Spleen (tissue), 11 donors: ENCODE measurements around the gene CMYA5. TPM values are rescaled to one million over a fixed set of nuclear protein-coding genes. Genes with fewer than 3 reads are reported as not detected.

Experiments used
- DNase-seq: peaks from one replicate; pipeline ENCODE4 v3.0.0-alpha.2; 2020
- H3K27ac ChIP-seq, 8 donors: fragments of 200-600 bp; sonication (generic) in 7 of 8; 1 replicate in 4 of 8; 2 replicates in 4 of 8; pipeline versions ENCODE4 v1.5.0 to v1.8.0; 2016 to 2021; ENCODE audit warnings: inconsistent platforms in 4 of 8, mild to moderate bottlenecking in 4 of 8, moderate library complexity in 1 of 8
- H3K27me3 ChIP-seq, 7 donors: fragments of 200-600 bp; sonication (generic) in 6 of 7; replicated peaks in 1 of 7; 1 replicate in 4 of 7; 2 replicates in 3 of 7; pipeline versions ENCODE4 v1.5.0 to v1.8.0; 2016 to 2021; ENCODE audit warnings: inconsistent platforms in 3 of 7, mild to moderate bottlenecking in 1 of 7
- H3K36me3 ChIP-seq, 6 donors: fragments of 200-600 bp; sonication (generic) in 5 of 6; 1 replicate in 4 of 6; 2 replicates in 2 of 6; pipeline versions ENCODE4 v1.5.0 to v1.8.0; 2016 to 2021; ENCODE audit warnings: inconsistent platforms in 2 of 6
- H3K4me1 ChIP-seq, 6 donors: fragments of 200-600 bp; sonication (generic) in 5 of 6; 1 replicate in 3 of 6; 2 replicates in 3 of 6; pipeline versions ENCODE4 v1.5.0 to v1.8.0; 2016 to 2021; ENCODE audit warnings: inconsistent platforms in 3 of 6
- H3K4me3 ChIP-seq, 8 donors: fragments of 200-600 bp; sonication (generic) in 7 of 8; 1 replicate in 4 of 8; 2 replicates in 4 of 8; pipeline versions ENCODE4 v1.5.0 to v1.8.0; 2016 to 2021; ENCODE audit warnings: inconsistent platforms in 4 of 8, mild to moderate bottlenecking in 4 of 8, moderate library complexity in 2 of 8
- H3K9me3 ChIP-seq, 8 donors: fragments of 200-600 bp; sonication (generic) in 7 of 8; 1 replicate in 4 of 8; 2 replicates in 4 of 8; pipeline versions ENCODE4 v1.5.0 to v1.8.0; 2016 to 2021; ENCODE audit warnings: inconsistent platforms in 4 of 8
- POLR2A ChIP-seq, 3 donors: fragments of 450-650 bp; IDR thresholded peaks; one replicate each; pipeline ENCODE4 v1.5.1; 2017; ENCODE audit warnings: antibody characterized with exemption in 3 of 3, mild to moderate bottlenecking in 1 of 3
- POLR2AphosphoS5 ChIP-seq, 3 donors: sonication (generic); formaldehyde crosslinking; IDR thresholded peaks; one replicate each; pipeline ENCODE4 v1.5.1; 2017; ENCODE audit warnings: antibody characterized with exemption in 3 of 3
- WGBS, 5 donors: extraction: QIAGEN DNeasy Blood & Tissue Kit in 3 of 5; methylation state at CpG; one replicate each; pipeline versions ENCODE4 v1.1.5 to v1.1.7; 2013 to 2018; 5-methylcytosine and 5-hydroxymethylcytosine counted together
- intact Hi-C: fragments of 100-400 bp; cut with DNase I; formaldehyde crosslinking; loops from one replicate; pipeline ENCODE4 v1.15.0; 2023; ENCODE audit warnings: low total_unique reads
- polyA plus RNA-seq, 3 donors: library from polyadenylated mRNA; stranded (reverse); fragments of 200-250 nt; gene quantifications; one replicate each; pipeline ENCODE4 v1.2.1, GENCODE V29; 2013
- total RNA-seq, 7 donors: library from RNA; depleted of rRNA in 3 of 7; stranded (reverse); fragments of >200 nt in 3 of 7; fragmentation: NEBNext Ultra II Directional in 4 of 7; extraction: Animal tissue kit (Norgen Biotek cat#: 25700) in 4 of 7; gene quantifications; one replicate each; pipeline versions ENCODE4 v1.1.0 to v1.2.1, GENCODE V29; 2016 to 2021
- TF ChIP-seq, protein P1 (sequence below), 11 experiments: fragments of 200-600 bp in 7 of 11; fragments of 450-650 bp in 4 of 11; sonication (generic) in 4 of 11; IDR thresholded peaks in 8 of 11; conservative IDR thresholded peaks in 3 of 11; 1 replicate in 7 of 11; 2 replicates in 4 of 11; pipeline versions ENCODE4 v1.4.0 to v1.8.0; 2016 to 2021; ENCODE audit warnings: antibody characterized with exemption in 11 of 11, inconsistent platforms in 4 of 11, mild to moderate bottlenecking in 1 of 11
- donor health status: healthy with polysubstance abuse.
- donor health status: DM: no; HTN: no; CAD: no; lungs with moderate emphysema.
- donor health status: DM: no; HTN: no; CAD: no.
- donor health status: Bipolar disorder and iron deficiency.
- donor health status: healthy.
- donor health status: DM: no; HTN: no; CAD: no.
- donor health status: DM: yes; HTN: yes; CAD: no.

CMYA5 gene
- total and polyA plus RNA-seq, 10 donors, result 0.13 to 0.85 (median 0.28) TPM

DNA sequence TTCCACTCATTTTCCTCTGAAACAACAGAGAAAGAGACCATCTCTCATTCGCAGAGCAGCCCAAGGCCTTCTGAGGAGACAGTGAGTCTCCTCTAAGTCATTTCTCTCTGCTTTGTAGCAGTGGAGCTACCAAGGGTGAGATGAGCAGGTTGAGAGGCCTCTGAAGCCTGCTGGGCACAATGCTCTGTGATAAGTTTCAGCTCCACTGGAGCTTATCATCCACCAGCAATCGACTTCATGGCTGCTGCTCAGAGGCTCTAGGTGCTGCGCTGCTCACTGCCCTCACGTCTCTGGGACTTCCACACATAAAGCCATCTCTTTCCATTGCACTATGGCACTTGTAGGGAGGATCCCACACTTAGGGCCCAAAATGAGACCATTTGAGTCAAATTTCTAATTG, 96.3 kb downstream of the CMYA5 start:
- Histone ChIP-seq H3K9me3 (peaks cover 0 to 4% (median 0%) of the 10 kb centered on the region in 8 donors), H3K4me1 (no peaks in the 10 kb centered on the region), H3K27ac (no peak overlapping the region), H3K4me3 (no peak overlapping the region), H3K36me3 (no peaks in the 10 kb centered on the region), H3K27me3 (no peaks in the 10 kb centered on the region)
- DNase-seq, result no peak
- 84 to 91% (median 87%) methylated on average over 4 of the region's 4 CpGs for WGBS, 5 donors
- TF ChIP-seq, protein P1, sequence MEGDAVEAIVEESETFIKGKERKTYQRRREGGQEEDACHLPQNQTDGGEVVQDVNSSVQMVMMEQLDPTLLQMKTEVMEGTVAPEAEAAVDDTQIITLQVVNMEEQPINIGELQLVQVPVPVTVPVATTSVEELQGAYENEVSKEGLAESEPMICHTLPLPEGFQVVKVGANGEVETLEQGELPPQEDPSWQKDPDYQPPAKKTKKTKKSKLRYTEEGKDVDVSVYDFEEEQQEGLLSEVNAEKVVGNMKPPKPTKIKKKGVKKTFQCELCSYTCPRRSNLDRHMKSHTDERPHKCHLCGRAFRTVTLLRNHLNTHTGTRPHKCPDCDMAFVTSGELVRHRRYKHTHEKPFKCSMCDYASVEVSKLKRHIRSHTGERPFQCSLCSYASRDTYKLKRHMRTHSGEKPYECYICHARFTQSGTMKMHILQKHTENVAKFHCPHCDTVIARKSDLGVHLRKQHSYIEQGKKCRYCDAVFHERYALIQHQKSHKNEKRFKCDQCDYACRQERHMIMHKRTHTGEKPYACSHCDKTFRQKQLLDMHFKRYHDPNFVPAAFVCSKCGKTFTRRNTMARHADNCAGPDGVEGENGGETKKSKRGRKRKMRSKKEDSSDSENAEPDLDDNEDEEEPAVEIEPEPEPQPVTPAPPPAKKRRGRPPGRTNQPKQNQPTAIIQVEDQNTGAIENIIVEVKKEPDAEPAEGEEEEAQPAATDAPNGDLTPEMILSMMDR (IDR thresholded peaks at IDR 0.05 in 8 of 11, conservative IDR thresholded peaks at IDR 0.05 in 3 of 11), result no peak
- TF ChIP-seq POLR2A (IDR thresholded peaks at IDR 0.05), result no peak
- TF ChIP-seq POLR2AphosphoS5 (IDR thresholded peaks at IDR 0.05), result no peak
- intact Hi-C loops, result no loop called here

DNA sequence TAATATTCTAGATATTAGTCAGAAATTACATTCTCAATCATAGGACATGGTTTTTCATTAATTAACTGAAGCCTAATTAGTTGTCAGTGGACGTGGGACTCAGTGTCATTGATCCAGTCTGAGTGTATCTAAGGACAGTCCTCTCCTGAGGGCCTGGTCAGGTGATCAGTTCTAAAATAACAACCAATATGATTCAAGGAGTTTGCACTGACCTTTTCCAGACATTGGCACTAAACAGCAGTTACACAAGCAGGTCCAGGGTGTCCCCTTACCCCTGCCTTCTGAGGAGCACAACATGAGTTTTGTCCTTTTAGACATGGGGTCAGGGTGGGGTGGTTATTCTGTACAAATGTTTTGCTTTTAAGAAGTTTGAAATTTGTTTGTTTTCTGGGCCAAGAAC, 97.8 kb downstream of the CMYA5 start:
- Histone ChIP-seq H3K4me3 (no peak overlapping the region), H3K36me3 (no peaks in the 10 kb centered on the region), H3K9me3 (peaks cover 0 to 4% (median 0%) of the 10 kb centered on the region in 8 donors), H3K27ac (no peak overlapping the region), H3K27me3 (no peaks in the 10 kb centered on the region), H3K4me1 (no peaks in the 10 kb centered on the region)
- no peak for TF ChIP-seq POLR2AphosphoS5 (IDR thresholded peaks at IDR 0.05)
- TF ChIP-seq, protein P1 (IDR thresholded peaks at IDR 0.05 in 8 of 11, conservative IDR thresholded peaks at IDR 0.05 in 3 of 11), result no peak
- no peak for TF ChIP-seq POLR2A (IDR thresholded peaks at IDR 0.05)
- DNase-seq, result no peak
- WGBS, 5 donors, result 63 to 89% (median 71%) methylated on average over 1 of the region's 1 CpG
- intact Hi-C loops, result no loop called here

DNA sequence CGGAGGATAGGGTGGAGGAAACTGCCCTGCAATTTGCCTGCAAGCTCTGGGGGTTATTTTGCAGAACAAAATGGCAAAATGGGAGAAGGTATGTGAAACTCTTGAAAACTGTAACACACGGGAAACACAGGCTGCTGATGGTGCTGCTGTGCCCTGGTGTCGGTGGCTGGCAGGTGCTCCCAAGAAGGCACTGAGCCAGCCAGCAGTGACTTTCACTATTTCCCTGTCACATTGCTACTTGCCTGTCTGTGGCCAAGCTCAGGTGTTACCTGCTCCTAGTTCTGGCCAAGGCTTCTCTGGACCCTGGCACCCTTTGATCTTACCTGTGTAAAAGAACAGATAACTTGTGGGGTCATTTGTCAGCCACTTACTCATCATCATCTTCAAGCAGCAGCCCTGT, 102.2 kb downstream of the CMYA5 start:
- no peaks in the 10 kb centered on the region for H3K27me3 ChIP-seq
- no peak overlapping the region for H3K4me3 ChIP-seq
- no peaks in the 10 kb centered on the region for H3K4me1 ChIP-seq
- no peak overlapping the region for H3K27ac ChIP-seq
- TF ChIP-seq POLR2A (IDR thresholded peaks at IDR 0.05) (no peak), POLR2AphosphoS5 (IDR thresholded peaks at IDR 0.05) (no peak)
- TF ChIP-seq, protein P1 (IDR thresholded peaks at IDR 0.05 in 8 of 11, conservative IDR thresholded peaks at IDR 0.05 in 3 of 11), result no peak
- H3K9me3 ChIP-seq, result peaks cover 0 to 4% (median 0%) of the 10 kb centered on the region in 8 donors
- H3K36me3 ChIP-seq, result no peaks in the 10 kb centered on the region
- intact Hi-C loops, result no loop called here
- WGBS, 5 donors, result 71 to 82% (median 75%) methylated on average over 3 of the region's 3 CpGs
- DNase-seq, result no peak

DNA sequence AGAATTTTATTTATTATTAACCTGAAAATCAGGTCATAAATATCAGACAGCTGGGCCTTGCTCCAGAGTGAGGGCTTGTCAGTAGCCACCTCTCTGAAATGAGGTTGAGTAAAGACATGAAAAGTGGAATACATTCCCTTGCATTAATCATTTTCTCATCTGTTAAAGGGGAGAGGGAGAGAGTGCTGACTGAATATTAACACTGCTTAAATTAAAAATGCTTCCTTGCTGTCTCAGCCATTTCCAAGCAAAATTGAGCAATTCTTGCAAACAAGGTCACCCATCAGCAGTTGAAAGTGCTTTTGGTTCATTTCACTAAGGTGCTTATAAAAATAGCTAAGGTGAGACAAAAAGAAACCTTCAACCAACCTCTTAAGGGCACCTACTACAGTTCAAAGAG, 102.8 kb downstream of the CMYA5 start:
- no peaks in the 10 kb centered on the region for H3K4me1 ChIP-seq
- intact Hi-C loops, result no loop called here
- H3K9me3 ChIP-seq, result peaks cover 0 to 4% (median 0%) of the 10 kb centered on the region in 8 donors
- H3K27me3 ChIP-seq, result no peaks in the 10 kb centered on the region
- TF ChIP-seq POLR2A (IDR thresholded peaks at IDR 0.05), result no peak
- TF ChIP-seq, protein P1 (IDR thresholded peaks at IDR 0.05 in 8 of 11, conservative IDR thresholded peaks at IDR 0.05 in 3 of 11), result no peak
- no peak for TF ChIP-seq POLR2AphosphoS5 (IDR thresholded peaks at IDR 0.05)
- no peak overlapping the region for H3K4me3 ChIP-seq
- DNase-seq, result no peak
- no peak overlapping the region for H3K27ac ChIP-seq
- H3K36me3 ChIP-seq, result no peaks in the 10 kb centered on the region
